Hypothalamus (tissue), 51 donors: Measurements from ENCODE around the gene RAB33B.

ENCODE experiments used
- DNase-seq, 51 donors: peaks; one replicate each; lab custom pipeline; 2025; lab: John Stamatoyannopoulos, UW

The RAB33B gene

DNA sequence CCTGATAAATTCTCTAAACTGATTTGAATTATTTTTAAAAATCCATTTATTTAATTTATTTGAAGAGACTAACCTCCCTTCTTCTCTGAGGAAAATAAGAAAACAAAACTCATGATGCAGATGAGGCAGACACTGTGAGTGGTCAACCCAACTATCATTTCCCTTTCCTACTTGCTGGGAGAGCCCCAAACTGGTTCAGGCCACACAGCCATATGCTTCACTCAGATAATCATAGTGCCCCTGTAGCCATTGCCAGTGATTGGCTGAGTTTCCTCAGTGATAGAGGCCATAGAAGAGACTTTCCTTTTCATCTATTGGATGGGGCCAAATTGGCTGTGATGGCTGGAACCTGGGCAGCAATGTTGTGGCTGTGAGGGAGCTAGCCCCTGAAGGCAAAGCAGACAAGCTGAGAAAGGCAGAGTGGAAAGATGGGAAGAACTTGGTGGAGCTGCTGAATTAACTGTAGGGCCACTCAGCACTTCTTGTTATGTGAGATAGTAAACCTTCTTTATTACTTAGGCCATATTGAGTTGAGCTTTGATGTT lies 49.8 kb downstream of the RAB33B start:
- DNase-seq: no peak

DNA sequence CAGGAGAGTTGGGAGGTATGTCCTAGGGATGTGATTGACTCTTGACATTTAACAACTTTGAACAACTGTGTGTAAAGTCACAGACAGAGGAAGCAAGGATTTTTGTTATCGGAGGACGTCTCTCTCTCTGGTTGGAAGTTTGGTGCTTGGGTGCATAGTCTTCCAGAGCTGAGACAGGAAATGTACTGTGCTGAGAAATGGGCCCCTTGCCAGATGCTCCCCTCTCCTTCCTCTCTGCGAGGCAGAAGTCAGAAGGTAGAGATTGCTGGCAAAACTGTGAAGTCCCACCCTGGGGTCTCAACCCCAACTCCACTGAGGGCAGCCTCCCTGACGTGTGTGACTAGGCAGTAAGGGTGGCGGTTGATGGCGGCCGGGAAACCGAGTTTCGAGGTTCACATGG lies 52.9 kb downstream of the RAB33B start:
- no peak for DNase-seq

- no peak for DNase-seq
Measured at GRCh38 chr4:139508581-139509237, 54.8 kb downstream of the RAB33B start.

DNA sequence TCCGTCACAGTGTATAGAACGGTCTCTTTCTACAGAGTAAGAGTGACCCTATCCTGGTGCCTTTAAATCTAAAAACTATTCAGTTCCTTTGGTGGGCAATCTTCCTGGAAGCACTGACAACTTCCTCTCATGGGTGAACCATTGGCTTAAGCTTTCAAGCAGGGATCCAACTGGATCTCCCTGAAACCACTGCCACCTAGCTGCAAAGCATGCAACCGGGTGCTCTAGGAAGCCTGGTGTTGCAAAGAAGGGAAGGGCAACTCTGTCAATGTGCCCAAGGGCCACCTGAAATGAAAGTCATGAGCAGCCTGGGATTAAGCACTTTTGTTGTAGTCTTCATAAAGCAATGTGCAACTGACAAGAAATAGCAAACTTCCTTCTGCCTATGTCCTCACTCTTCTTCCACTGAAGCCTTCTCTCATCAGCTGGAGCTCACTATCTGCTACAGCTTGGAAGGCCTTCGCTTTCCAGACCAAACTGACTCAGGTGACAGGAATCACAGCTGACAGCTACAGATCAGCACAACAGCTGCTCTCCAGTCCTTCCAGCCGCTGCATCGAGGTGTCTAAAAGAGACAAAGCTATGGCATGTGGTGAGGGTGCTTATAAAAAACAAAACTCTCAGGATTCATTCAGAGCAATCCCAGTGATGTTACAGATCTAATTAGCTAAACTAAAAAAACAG lies 55.9 kb downstream of the RAB33B start:
- DNase-seq: peak in 11 of 51 donors; percentile 3 to 33 (median 18)

DNA sequence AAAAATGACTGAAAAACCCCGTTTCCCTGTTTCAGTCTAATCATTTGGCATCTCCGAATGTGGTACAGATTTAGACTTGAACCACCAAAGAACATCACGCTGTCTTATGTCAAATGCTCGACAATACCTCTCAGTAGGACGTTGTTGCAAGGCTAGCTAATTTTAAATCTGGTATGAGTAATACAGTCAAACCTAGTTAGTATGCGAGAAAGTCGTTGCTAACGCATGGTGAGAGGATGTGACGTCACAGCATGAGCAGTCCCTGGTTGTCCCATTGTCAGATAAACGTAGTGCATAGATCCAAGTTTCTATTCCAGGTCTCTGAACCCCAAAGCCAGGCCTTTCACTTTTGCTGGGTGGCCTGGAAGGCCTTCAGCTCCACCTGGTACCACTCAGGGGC lies 57.4 kb downstream of the RAB33B start:
- peak in 2 of 51 donors; percentile 6 to 42 for DNase-seq

- DNase-seq: no peak
Measured at GRCh38 chr4:139514382-139515059, 60.6 kb downstream of the RAB33B start.

- DNase-seq: no peak
Measured at GRCh38 chr4:139515531-139515958, 61.6 kb downstream of the RAB33B start.

GRCh38 chr4:139521754-139522401 lies 68.0 kb downstream of the RAB33B start:
- DNase-seq: peak in 7 of 51 donors; percentile 5 to 53 (median 29)

DNA sequence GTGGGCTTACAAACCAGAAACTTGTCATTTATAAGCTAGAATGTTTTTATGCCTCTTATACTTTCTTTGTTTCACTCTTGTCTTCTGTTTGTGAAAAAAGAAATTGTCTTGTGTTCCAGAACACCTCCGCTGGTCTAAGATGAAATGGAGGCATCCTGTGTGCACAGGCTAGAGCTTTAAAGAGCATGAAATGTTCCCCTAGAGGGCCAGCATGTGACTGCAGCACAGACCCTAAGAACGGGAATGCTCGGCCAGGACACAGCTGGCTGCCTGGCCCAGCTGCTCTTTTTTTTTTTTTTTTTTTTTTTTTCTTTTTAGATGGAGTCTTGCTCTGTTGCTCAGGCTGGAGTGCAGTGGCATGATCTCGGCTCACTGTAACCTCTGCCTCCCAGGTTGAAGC lies 68.5 kb downstream of the RAB33B start:
- DNase-seq: no peak

DNA sequence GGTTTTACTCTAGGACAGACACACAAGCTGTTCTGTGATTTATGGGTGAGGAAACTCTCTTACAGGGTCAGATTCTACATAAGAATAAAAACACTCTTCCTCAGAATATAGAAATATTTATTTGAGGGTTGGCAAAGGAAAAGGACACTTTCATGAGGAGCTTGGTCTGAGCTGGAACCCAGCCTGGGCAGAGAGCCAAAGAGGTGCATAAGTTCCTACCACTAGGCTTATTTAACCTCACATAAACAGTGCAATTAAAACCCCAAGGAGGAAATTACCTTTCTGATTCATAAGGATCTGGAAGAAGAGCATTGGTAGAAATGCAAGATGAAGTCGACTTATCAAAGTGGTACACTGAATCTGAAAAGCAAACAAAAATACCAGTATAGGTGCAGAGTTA lies 69.2 kb downstream of the RAB33B start:
- DNase-seq: no peak

- peak in 8 of 51 donors; percentile 7 to 35 (median 12) for DNase-seq
Measured at GRCh38 chr4:139524062-139524631, 70.2 kb downstream of the RAB33B start.

GRCh38 chr4:139525414-139525813 lies 71.5 kb downstream of the RAB33B start:
- no peak for DNase-seq
